OCI-LY7 (cell line): ENCODE measurements around the gene DPF3.

Experiments used
- CTCF ChIP-seq: fragments of 200-600 bp; sonication (generic); conservative IDR thresholded peaks from 2 replicates; pipeline ENCODE4 v1.5.1; 2014; ENCODE audit warnings: mild to moderate bottlenecking, antibody characterized with exemption, low read length, moderate library complexity, mixed read lengths
- EZH2phosphoT487 ChIP-seq: fragments of 200-600 bp; sonication (generic); IDR thresholded peaks from 2 replicates; pipeline ENCODE4 v1.6.1; 2018; ENCODE audit warnings: low read depth, borderline replicate concordance, mild to moderate bottlenecking, mixed run types, antibody characterized with exemption, low read length, moderate library complexity, mixed read lengths

GRCh38 chr14:72893636-72894322 lies at the start of gene DPF3:
- TF ChIP-seq CTCF = no peak
- TF ChIP-seq EZH2phosphoT487 = peak; percentile 90; the same call in 1 of the 2 replicates
